GM12878 (cell line): ENCODE data around the gene DRD3. TPM values are rescaled to one million over a fixed set of nuclear protein-coding genes. Genes with fewer than 3 reads are reported as not detected.

ENCODE experiments used
- ATAC-seq: fragments of 200-7000 bp; cut with Tn5 transposase; 3 replicates; pipeline ENCODE4 v1.9.1; 2020; ENCODE audit warnings: mild to moderate bottlenecking, moderate library complexity
- BruUV-seq: library from RNA; stranded (reverse); fragments of 400-500 nt; replicated peaks from 2 replicates; lab custom pipeline; 2021; lab: Mats Ljungman, UMichigan
- CTCF ChIA-PET: fragments of 300-600 bp; sonication (Branson Sonifier 250); formaldehyde crosslinking; extraction: SDS; loops from one replicate; lab custom pipeline; 2021; ENCODE audit warnings: inconsistent platforms; lab: Yijun Ruan, JAX
- POLR2A ChIA-PET: fragments of 350-600 bp; formaldehyde crosslinking; extraction: SDS; loops from one replicate; lab custom pipeline; 2021; ENCODE audit warnings: inconsistent platforms; lab: Charles Lee
- RAD21 ChIA-PET: fragments of 300-600 bp; sonication (Branson Sonifier 250); formaldehyde crosslinking; loops from one replicate; lab custom pipeline; 2023; ENCODE audit warnings: antibody characterized with exemption; ENCODE audit not compliant: unreplicated experiment; lab: Charles Lee
- SMC1A ChIA-PET: fragments of 300-600 bp; sonication (Branson Sonifier 250); formaldehyde crosslinking; loops from one replicate; lab custom pipeline; 2023; ENCODE audit not compliant: unreplicated experiment, uncharacterized antibody; lab: Charles Lee
- DNase-seq: peaks from one replicate; pipeline ENCODE4 v3.0.0-alpha.2; 2011; ENCODE audit warnings: low read depth, low spot score
- FAIRE-seq: peaks from 3 replicates; lab custom pipeline; 2011; peaks lifted over from hg19 to GRCh38; lab: Jason Lieb, UNC
- H2AFZ ChIP-seq: 2 replicates; pipeline ENCODE4 v1.6.0; 2011; ENCODE audit warnings: low read depth, low read length, control low read depth; ENCODE audit not compliant: control insufficient read depth
- H3K27ac ChIP-seq: 2 replicates; pipeline ENCODE4 v1.5.1; 2011; ENCODE audit warnings: control low read depth; ENCODE audit not compliant: control insufficient read depth, insufficient read depth
- H3K27me3 ChIP-seq, 2 experiments: replicated peaks in 1 of 2; 2 replicates each; pipeline versions ENCODE4 v1.6.0 to v1.6.1; 2011; ENCODE audit warnings: low read length in 1 of 2; ENCODE audit not compliant: control insufficient read depth in 2 of 2, insufficient read depth in 2 of 2
- H3K36me3 ChIP-seq, 2 experiments: 2 replicates each; pipeline ENCODE4 v1.5.1; 2011; ENCODE audit warnings: low read length in 1 of 2; ENCODE audit not compliant: control insufficient read depth in 2 of 2, insufficient read depth in 2 of 2
- H3K4me1 ChIP-seq: 2 replicates; pipeline ENCODE4 v1.6.1; 2011; ENCODE audit warnings: mild to moderate bottlenecking, low read length, moderate library complexity, mixed read lengths; ENCODE audit not compliant: control insufficient read depth, insufficient read depth
- H3K4me2 ChIP-seq: 2 replicates; pipeline ENCODE4 v1.6.0; 2011; ENCODE audit warnings: control low read depth; ENCODE audit not compliant: control insufficient read depth, insufficient read depth
- H3K4me3 ChIP-seq: fragments of 200-600 bp; sonication (generic); 2 replicates; pipeline ENCODE4 v1.5.1; 2016
- H3K79me2 ChIP-seq: 2 replicates; pipeline ENCODE4 v1.6.0; 2011; ENCODE audit warnings: low read length; ENCODE audit not compliant: control insufficient read depth, insufficient read depth
- H3K9ac ChIP-seq: 2 replicates; pipeline ENCODE4 v1.8.0; 2011; ENCODE audit warnings: low read length, control low read depth, mixed read lengths; ENCODE audit not compliant: control insufficient read depth, insufficient read depth
- H3K9me3 ChIP-seq: replicated peaks from 3 replicates; pipeline ENCODE4 v1.5.1; 2011; ENCODE audit warnings: mild to moderate bottlenecking, low read length; ENCODE audit not compliant: control insufficient read depth, insufficient read depth
- H4K20me1 ChIP-seq: 2 replicates; pipeline ENCODE4 v1.6.0; 2011; ENCODE audit not compliant: control insufficient read depth, insufficient read depth
- CEBPB ChIP-seq, 2 experiments: fragments of 150-350 bp in 1 of 2; IDR thresholded peaks; 2 replicates each; pipeline ENCODE4 v1.6.1; 2012 to 2014; ENCODE audit warnings: low read depth in 2 of 2, low read length in 2 of 2, borderline replicate concordance in 1 of 2, inconsistent platforms in 1 of 2
- JUND ChIP-seq: IDR thresholded peaks from 2 replicates; pipeline ENCODE4 v1.6.1; 2012; ENCODE audit warnings: low read depth, mild to moderate bottlenecking, low read length, improper control_type of control experiment, moderate library complexity
- KLF5 ChIP-seq: fragments of 450-650 bp; IDR thresholded peaks from 2 replicates; pipeline ENCODE4 v1.6.1; 2014; ENCODE audit warnings: mild to moderate bottlenecking; ENCODE audit not compliant: partially characterized antibody
- MYB ChIP-seq: fragments of 150-350 bp; IDR thresholded peaks from 2 replicates; pipeline ENCODE4 v1.6.1; 2014; ENCODE audit warnings: mild to moderate bottlenecking, low read depth, low read length, borderline replicate concordance
- NBN ChIP-seq: fragments of 450-650 bp; IDR thresholded peaks from 2 replicates; pipeline ENCODE4 v1.6.1; 2016
- NR2C2 ChIP-seq: IDR thresholded peaks from 2 replicates; pipeline ENCODE4 v1.6.1; 2011; ENCODE audit warnings: borderline replicate concordance, low read depth; ENCODE audit not compliant: control insufficient read depth, insufficient read length
- PKNOX1 ChIP-seq: fragments of 450-650 bp; IDR thresholded peaks from 2 replicates; pipeline ENCODE4 v1.6.1; 2016; ENCODE audit warnings: mild to moderate bottlenecking
- POU2F2 ChIP-seq: IDR thresholded peaks from 3 replicates; pipeline ENCODE4 v1.6.1; 2011; ENCODE audit warnings: low read depth, mild to moderate bottlenecking, low read length, borderline replicate concordance
- SUPT20H ChIP-seq: IDR thresholded peaks from 2 replicates; pipeline ENCODE4 v1.6.1; 2011; ENCODE audit warnings: low read depth, mild to moderate bottlenecking, low read length, moderate library complexity, borderline replicate concordance; ENCODE audit not compliant: control insufficient read depth
- WRNIP1 ChIP-seq: IDR thresholded peaks from 2 replicates; pipeline ENCODE4 v1.6.1; 2011; ENCODE audit warnings: low read depth, low read length, improper control_type of control experiment, borderline replicate concordance
- in situ Hi-C: fragments of 300-500 bp; cut with MboI; formaldehyde crosslinking; loops from 9 replicates; pipeline ENCODE4 v1.14.3; 2018; ENCODE audit warnings: mixed read lengths
- intact Hi-C: fragments of 100-400 bp; cut with micrococcal nuclease; formaldehyde crosslinking; loops from one replicate; pipeline ENCODE4 v1.14.2; 2022; ENCODE audit not compliant: unreplicated experiment
- polyA plus RNA-seq, 11 experiments: library from polyadenylated mRNA; depleted of rRNA in 4 of 11; unstranded in 6 of 11; stranded (reverse) in 5 of 11; fragments of >200 nt; fragmentation: Nextera tagmentation in 4 of 11; fragmentation: Illumina TruSeq in 1 of 11; extraction: Ambion mirVana in 4 of 11; extraction: Trizol in 1 of 11; gene quantifications; 1 replicate in 1 of 11; 2 replicates in 10 of 11; pipeline versions ENCODE4 v1.2.1 to v1.2.3, GENCODE V29; 2011 to 2016; ENCODE audit warnings: inconsistent platforms in 2 of 11, missing spikeins in 2 of 11, low read depth in 1 of 11
- total RNA-seq, 4 experiments: library from RNA; depleted of rRNA in 3 of 4; stranded (reverse); fragments of >200 nt in 3 of 4; fragmentation: Illumina TruSeq in 1 of 4; extraction: Trizol in 1 of 4; gene quantifications; 2 replicates each; pipeline versions ENCODE4 v1.2.1 to v1.2.3, GENCODE V29; 2013 to 2021
- TF ChIP-seq, protein P1 (sequence below), 3 experiments: IDR thresholded peaks in 2 of 3; conservative IDR thresholded peaks in 1 of 3; 2 replicates each; pipeline ENCODE4 v1.5.1; 2011; ENCODE audit warnings: low read depth in 3 of 3, low read length in 3 of 3, mild to moderate bottlenecking in 3 of 3, control low read depth in 2 of 3, moderate library complexity in 2 of 3, inconsistent platforms in 1 of 3, mixed read lengths in 1 of 3; ENCODE audit not compliant: control insufficient read depth in 2 of 3, insufficient read depth in 1 of 3; ENCODE audit errors: extremely low read depth in 1 of 3
- TF ChIP-seq, protein P2 (sequence below): fragments of 450-650 bp; IDR thresholded peaks from 2 replicates; pipeline ENCODE4 v1.6.1; 2016; ENCODE audit warnings: mild to moderate bottlenecking

Gene DRD3
- total and polyA plus RNA-seq, 10 of the 15 experiments (the other 5 are each of a cell fraction or from before 2014, with no cell fraction given) = not detected

DNA sequence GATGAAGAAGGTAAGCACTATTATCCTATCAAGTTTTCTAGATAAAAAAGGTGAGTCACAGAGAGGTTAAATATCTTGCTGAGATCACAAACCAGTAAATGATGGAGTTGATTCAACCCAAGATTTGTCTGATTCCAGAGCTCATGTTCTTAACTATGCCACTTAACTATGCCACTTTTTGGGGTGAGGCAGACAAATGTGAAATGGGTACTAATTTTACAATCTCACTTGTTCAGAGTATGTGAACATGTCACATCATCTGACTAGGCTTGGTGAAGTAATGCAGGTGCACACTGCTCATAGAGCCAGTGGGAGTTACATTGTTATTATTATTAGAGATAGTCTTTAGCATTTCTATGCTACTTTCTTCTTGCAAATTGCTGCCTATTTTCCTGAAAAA, 2.0 kb downstream of the DRD3 start:
- Histone ChIP-seq H3K4me1 (no peaks in the 10 kb centered on the region), H3K27me3 (peaks cover 0 to 2% of the 10 kb centered on the region in 2 experiments; a peak in 1 of 4 replicates), H3K9ac (no peak overlapping the region), H2AFZ (no peak overlapping the region), H3K9me3 (no peaks in the 10 kb centered on the region), H3K79me2 (no peaks in the 10 kb centered on the region), H3K4me2 (no peak overlapping the region), H4K20me1 (no peaks in the 10 kb centered on the region), H3K4me3 (no peak overlapping the region), H3K36me3 (no peaks in the 10 kb centered on the region), H3K27ac (no peak overlapping the region)
- ATAC-seq (no peak), FAIRE-seq (no peak), DNase-seq (no peak)
- CTCF ChIA-PET = interaction anchor here (0.6 to 2.0 kb wide), 2 partner anchors 14 to 208 kb away, joined by 3 to 6 read pairs; no protein-coding TSS in a partner anchor
- intact Hi-C loops (no loop called here), in situ Hi-C loops (no loop called here)
- no TSS peak for BruUV-seq
- POLR2A ChIA-PET = no interaction called here
- SMC1A ChIA-PET = interaction anchor here (1.0 to 2.0 kb wide), 2 partner anchors 22 to 36 kb away, joined by 3 to 5 read pairs; no protein-coding TSS in a partner anchor
- RAD21 ChIA-PET = no interaction called here
- TF ChIP-seq NBN (no peak), POU2F2 (no peak), WRNIP1 (no peak), CEBPB (IDR thresholded peaks at IDR 0.05; ENCODE audit: borderline replicate concordance in 1 of 2, low read depth in 2 of 2, low read length in 2 of 2) (no peak), PKNOX1 (no peak), JUND (no peak), KLF5 (no peak), MYB (no peak), SUPT20H (no peak), NR2C2 (no peak)
- TF ChIP-seq, protein P1, sequence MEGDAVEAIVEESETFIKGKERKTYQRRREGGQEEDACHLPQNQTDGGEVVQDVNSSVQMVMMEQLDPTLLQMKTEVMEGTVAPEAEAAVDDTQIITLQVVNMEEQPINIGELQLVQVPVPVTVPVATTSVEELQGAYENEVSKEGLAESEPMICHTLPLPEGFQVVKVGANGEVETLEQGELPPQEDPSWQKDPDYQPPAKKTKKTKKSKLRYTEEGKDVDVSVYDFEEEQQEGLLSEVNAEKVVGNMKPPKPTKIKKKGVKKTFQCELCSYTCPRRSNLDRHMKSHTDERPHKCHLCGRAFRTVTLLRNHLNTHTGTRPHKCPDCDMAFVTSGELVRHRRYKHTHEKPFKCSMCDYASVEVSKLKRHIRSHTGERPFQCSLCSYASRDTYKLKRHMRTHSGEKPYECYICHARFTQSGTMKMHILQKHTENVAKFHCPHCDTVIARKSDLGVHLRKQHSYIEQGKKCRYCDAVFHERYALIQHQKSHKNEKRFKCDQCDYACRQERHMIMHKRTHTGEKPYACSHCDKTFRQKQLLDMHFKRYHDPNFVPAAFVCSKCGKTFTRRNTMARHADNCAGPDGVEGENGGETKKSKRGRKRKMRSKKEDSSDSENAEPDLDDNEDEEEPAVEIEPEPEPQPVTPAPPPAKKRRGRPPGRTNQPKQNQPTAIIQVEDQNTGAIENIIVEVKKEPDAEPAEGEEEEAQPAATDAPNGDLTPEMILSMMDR (IDR thresholded peaks at IDR 0.05 in 2 of 3, conservative IDR thresholded peaks at IDR 0.05 in 1 of 3; ENCODE audit: control insufficient read depth in 2 of 3, extremely low read depth in 1 of 3, insufficient read depth in 1 of 3, low read depth in 3 of 3, low read length in 3 of 3) = no peak
- TF ChIP-seq, protein P2, sequence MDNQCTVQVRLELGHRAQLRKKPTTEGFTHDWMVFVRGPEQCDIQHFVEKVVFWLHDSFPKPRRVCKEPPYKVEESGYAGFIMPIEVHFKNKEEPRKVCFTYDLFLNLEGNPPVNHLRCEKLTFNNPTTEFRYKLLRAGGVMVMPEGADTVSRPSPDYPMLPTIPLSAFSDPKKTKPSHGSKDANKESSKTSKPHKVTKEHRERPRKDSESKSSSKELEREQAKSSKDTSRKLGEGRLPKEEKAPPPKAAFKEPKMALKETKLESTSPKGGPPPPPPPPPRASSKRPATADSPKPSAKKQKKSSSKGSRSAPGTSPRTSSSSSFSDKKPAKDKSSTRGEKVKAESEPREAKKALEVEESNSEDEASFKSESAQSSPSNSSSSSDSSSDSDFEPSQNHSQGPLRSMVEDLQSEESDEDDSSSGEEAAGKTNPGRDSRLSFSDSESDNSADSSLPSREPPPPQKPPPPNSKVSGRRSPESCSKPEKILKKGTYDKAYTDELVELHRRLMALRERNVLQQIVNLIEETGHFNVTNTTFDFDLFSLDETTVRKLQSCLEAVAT = no peak
